Peyer's patch (tissue), 4 donors: Measurements from ENCODE around the gene SMYD2. TPM values are rescaled to one million over a fixed set of nuclear protein-coding genes. Genes with fewer than 3 reads are reported as not detected.

Experiments used
- DNase-seq, 3 donors: peaks; one replicate each; pipeline ENCODE4 v3.0.0-alpha.2; 2017 to 2019
- H3K27ac ChIP-seq, 4 donors: fragments of 200-600 bp; sonication (generic); one replicate each; pipeline ENCODE4 v1.5.1; 2016 to 2019
- H3K27me3 ChIP-seq, 2 donors: fragments of 200-600 bp; sonication (generic); one replicate each; pipeline ENCODE4 v1.5.1; 2019
- H3K36me3 ChIP-seq, 3 donors: fragments of 200-600 bp; sonication (generic); one replicate each; pipeline ENCODE4 v1.5.1; 2016 to 2019
- H3K4me1 ChIP-seq, 4 donors: fragments of 200-600 bp; sonication (generic); one replicate each; pipeline ENCODE4 v1.5.1; 2016 to 2019
- H3K4me3 ChIP-seq, 4 donors: fragments of 200-600 bp; sonication (generic); 1 replicate in 3 of 4; 2 replicates in 1 of 4; pipeline ENCODE4 v1.5.1; 2016 to 2019; ENCODE audit warnings: mild to moderate bottlenecking in 1 of 4
- H3K9me3 ChIP-seq, 4 donors: fragments of 200-600 bp; sonication (generic); one replicate each; pipeline ENCODE4 v1.5.1; 2016 to 2019; ENCODE audit warnings: mild to moderate bottlenecking in 1 of 4
- CTCF ChIP-seq, 6 experiments: fragments of 450-650 bp in 4 of 6; fragments of 200-600 bp in 2 of 6; sonication (generic) in 1 of 6; IDR thresholded peaks; one replicate each; pipeline ENCODE4 v1.5.1; 2017 to 2019; ENCODE audit warnings: antibody characterized with exemption in 6 of 6, mild to moderate bottlenecking in 3 of 6, moderate library complexity in 1 of 6
- POLR2A ChIP-seq, 2 donors: fragments of 450-650 bp; IDR thresholded peaks; one replicate each; pipeline ENCODE4 v1.5.1; 2017; ENCODE audit warnings: antibody characterized with exemption in 2 of 2, mild to moderate bottlenecking in 2 of 2, moderate library complexity in 2 of 2
- total RNA-seq, 4 donors: library from RNA; depleted of rRNA; stranded (reverse); fragments of >200 nt; gene quantifications; one replicate each; pipeline ENCODE4 v1.1.0, GENCODE V29; 2016

Gene SMYD2
- total RNA-seq, 4 donors from 2014 or later = 13.2 to 40.1 (median 25.1) TPM

DNA sequence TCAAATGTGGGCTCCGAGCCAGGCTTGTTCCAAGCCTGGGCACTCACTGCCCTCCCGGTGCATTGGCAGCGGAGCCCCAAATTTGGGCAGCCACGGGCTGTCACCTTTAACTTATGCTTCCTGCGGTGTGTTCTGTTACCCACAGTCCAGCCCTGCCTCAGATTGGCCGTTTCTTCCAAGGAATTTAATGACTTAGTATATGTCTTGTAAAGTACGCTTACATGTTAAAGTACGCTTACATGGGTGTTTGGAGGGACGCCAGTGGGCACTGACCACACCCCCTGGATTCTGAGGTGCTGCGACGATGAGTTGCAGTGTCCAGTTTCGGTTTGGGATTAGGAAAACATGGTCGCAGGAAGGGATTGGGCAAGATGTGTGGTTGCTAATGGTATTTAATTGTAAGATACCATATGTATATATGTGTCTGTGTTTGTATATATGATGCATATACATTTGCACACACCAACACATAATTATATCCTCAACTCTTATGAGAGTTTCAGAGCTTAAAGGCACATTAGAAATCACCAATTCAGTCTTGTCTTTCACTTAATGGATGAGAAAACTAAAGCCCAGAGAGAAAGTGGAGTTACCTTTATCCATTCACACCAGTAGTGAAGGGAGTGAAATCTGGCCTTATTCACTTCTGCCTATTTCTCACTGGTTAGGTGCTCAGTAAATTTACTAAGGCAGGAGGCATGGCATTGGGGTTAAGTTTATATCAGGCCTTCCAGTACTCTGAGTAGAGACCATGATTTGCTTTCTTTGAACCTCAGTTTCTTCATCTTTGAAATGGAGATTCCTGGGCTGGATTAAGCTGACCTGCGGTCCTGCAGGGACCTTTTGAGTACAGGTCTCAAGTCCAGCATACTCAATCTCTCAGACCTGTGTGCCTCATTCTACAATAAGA, 1.0 kb downstream of the SMYD2 start:
- peak overlapping the region; percentile 96 to 98 (median 98) for H3K4me3 ChIP-seq
- no peaks in the 10 kb centered on the region for H3K36me3 ChIP-seq
- H3K27ac ChIP-seq = peak overlapping the region; percentile 93 to 96 (median 94)
- H3K9me3 ChIP-seq = no peaks in the 10 kb centered on the region
- H3K4me1 ChIP-seq = peaks cover 0 to 20% (median 3%) of the 10 kb centered on the region in 4 donors
- peak in 1 of 3 donors; percentile 54 for DNase-seq
- H3K27me3 ChIP-seq = no peaks in the 10 kb centered on the region
- TF ChIP-seq CTCF (IDR thresholded peaks at IDR 0.05) (no peak), POLR2A (IDR thresholded peaks at IDR 0.05) (no peak)

GRCh38 chr1:214282630-214283242, 1.8 kb downstream of the SMYD2 start:
- Histone ChIP-seq H3K27me3 (no peaks in the 10 kb centered on the region), H3K4me1 (peaks cover 0 to 20% (median 3%) of the 10 kb centered on the region in 4 donors), H3K36me3 (no peaks in the 10 kb centered on the region), H3K9me3 (no peaks in the 10 kb centered on the region), H3K4me3 (no peak overlapping the region), H3K27ac (no peak overlapping the region)
- no peak for DNase-seq
- TF ChIP-seq CTCF (IDR thresholded peaks at IDR 0.05) = no peak
- TF ChIP-seq POLR2A (IDR thresholded peaks at IDR 0.05) = no peak

DNA sequence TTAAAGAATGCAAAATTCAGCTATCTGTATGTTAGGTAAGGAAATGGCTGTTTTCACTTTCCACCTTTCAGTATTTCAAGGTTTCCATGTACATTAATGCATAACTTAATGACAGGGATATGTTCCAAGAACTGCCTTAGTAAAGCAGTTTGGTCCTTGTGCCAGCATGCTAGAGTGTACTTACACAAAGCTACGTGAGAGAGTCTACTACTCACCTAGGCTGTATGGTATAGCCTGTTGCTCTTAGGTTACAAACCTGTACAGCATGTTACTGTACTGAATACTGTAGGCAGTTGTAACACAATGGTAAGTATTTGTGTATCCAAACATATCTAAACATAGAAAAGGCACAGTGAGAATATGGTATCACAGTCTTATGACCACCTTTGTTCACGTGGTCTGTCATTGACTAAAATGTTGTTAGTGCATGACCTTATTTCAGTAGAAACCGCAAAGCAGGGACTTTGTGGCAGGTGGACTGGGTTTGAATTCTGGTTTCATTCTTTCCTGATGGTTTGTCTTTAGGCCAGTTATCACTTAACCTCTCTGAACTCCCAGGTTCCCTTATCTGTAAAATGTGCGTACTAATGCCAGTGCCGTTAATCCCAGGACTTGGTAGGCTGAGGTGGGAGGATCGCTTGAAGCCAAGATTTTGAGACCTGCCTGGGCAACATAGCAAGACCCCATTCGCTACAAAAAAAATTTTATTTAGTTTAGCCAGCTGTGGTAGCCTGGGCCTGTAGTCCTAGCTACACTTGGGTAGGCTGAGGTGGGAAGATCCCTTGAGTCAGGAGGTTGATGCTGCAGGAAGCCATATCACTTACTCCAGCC, 4.9 kb downstream of the SMYD2 start:
- Histone ChIP-seq H3K27ac (no peak overlapping the region), H3K27me3 (no peaks in the 10 kb centered on the region), H3K4me3 (no peak overlapping the region), H3K36me3 (no peaks in the 10 kb centered on the region), H3K4me1 (peaks cover 0 to 16% (median 3%) of the 10 kb centered on the region in 4 donors), H3K9me3 (no peaks in the 10 kb centered on the region)
- TF ChIP-seq CTCF (IDR thresholded peaks at IDR 0.05) (no peak), POLR2A (IDR thresholded peaks at IDR 0.05) (no peak)
- DNase-seq = no peak

DNA sequence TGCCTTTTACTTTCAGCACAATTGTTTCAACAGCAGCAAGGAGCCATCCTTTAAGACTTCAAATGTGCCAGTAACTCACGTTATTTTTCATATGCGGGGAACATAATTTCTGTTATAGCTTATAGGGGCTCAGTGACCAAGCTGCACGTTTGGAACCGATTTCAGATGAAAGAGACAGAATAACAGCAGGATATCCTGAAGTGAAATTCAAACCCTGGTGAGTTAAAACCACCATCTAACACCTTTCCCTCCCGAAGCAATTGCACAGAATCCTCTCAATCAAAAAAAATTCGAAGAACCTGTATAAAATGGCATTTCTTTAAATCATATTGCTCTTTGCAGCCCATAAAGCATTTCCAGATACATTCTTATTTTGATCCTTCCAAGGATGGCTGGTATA, 6.9 kb downstream of the SMYD2 start:
- Histone ChIP-seq H3K36me3 (no peaks in the 10 kb centered on the region), H3K4me1 (peaks cover 0 to 4% (median 0%) of the 10 kb centered on the region in 4 donors)

More for the DNA sequence above, 6.9 kb downstream of the SMYD2 start:
- Histone ChIP-seq H3K27ac (no peak overlapping the region), H3K4me3 (no peak overlapping the region), H3K27me3 (no peaks in the 10 kb centered on the region), H3K9me3 (no peaks in the 10 kb centered on the region)
- TF ChIP-seq POLR2A (IDR thresholded peaks at IDR 0.05) (no peak), CTCF (IDR thresholded peaks at IDR 0.05) (no peak)
- no peak for DNase-seq
